NCI-H345 treated with DMSO at 0.1 percent for 48 hours (cell line): Measurements from ENCODE around the gene WDR33.
A peak's percentile ranks its signal among the peaks of the same experiment; 100 is the strongest.
"Not testable (repeated sequence)": the region's sequence is repeated elsewhere in the genome, so short reads cannot be mapped to it uniquely, and the experiment has no call there.

ENCODE experiments used
- DNase-seq: peaks from one replicate; lab custom pipeline; 2025; ENCODE audit not compliant: unreplicated experiment; lab: John Stamatoyannopoulos, UW

Gene WDR33

DNA sequence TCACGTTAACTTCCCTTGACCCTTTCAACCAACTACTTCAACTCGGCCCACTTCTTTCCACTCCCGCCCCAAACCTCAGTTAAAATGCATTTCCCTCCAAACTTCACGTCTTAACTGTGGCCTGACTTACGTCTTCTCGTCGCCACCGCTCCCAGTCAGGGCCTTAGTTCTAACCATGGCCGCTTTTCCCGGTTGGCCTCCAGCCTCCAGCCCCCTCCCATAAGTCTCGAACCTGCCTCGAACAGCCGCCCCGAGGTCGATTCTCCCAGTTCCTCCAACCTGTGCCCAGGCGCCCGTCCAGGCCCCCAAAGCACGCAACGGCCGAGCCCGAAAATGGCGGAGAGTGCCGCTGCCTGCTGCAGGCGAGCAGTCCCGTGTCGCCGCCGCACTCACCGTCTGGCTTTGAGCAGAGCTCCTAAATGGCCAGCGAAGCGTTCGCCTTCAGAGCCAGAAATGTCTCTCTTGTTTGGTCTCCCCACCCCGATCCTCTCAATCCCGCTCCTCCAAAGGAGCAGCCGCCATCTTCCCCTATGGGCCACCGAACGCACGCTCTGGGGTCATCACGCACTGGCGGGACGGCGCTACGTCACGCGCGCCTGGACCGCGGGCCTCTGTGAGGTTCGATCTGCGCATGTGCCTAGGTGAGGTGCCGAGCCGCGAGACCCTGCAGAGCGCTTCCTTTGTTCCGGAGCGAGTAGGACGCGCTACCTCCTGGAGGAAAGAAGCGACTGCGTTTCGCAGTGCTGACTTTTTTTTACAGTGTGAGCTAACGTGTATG, at the start of gene WDR33:
Gene WDR33 (minus strand): TSS at position 553 of the 778 bp plus-strand sequence. CDS start 40,190 bp downstream, outside the sequence.
- peak; percentile 85 for DNase-seq

GRCh38 chr2:127860130-127860529, 49.2 kb upstream of the WDR33 start:
- DNase-seq, result no peak

DNA sequence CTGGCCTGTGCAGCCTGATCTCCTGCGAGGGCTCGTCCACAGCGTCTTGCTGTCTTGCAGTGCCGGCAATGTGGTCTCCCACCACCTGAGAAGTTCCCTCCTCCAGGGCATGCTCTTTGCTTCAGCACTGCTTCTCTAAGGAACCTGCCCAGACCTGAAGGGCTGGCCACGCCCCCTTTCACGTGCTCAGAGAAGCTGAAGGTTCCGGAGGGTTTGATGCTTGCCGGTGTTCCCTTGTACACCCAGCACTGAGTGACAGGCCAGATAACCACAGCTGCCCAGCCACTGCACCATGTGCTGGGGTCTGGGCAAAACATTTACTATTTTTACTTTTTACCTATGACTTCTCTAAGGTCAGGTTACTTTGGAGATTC, 48.7 kb upstream of the WDR33 start:
- DNase-seq, result no peak

DNA sequence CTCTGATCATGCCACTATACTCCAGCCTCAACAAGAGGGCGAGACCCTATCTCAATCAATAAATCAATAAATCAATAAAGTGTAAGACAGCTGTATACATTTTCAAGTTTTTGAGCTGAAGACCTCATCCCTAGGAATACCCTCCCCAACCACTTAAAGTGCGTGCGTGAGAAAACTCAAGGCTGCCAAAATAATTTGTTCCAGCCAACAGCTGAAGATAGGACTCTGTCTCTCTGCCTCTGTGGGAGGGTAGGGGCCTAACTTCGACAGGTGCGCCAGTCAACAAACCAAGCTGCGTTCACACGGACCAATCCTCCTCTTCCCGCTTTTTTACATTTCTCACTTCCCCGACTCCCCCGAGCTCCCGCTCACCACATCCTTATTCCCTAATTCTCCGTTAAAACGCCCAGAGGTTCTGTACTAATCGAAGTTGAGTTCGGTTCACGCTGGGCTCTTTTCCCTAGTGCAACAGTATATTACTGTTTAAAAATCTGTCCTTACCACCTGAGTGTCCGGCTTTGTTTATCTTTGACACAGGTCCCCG, 46.4 kb upstream of the WDR33 start:
- peak; percentile 20 for DNase-seq

GRCh38 chr2:127853671-127854070, 42.7 kb upstream of the WDR33 start:
- no peak for DNase-seq

- no peak for DNase-seq
Observed at GRCh38 chr2:127852388-127852787, 41.4 kb upstream of the WDR33 start.

DNA sequence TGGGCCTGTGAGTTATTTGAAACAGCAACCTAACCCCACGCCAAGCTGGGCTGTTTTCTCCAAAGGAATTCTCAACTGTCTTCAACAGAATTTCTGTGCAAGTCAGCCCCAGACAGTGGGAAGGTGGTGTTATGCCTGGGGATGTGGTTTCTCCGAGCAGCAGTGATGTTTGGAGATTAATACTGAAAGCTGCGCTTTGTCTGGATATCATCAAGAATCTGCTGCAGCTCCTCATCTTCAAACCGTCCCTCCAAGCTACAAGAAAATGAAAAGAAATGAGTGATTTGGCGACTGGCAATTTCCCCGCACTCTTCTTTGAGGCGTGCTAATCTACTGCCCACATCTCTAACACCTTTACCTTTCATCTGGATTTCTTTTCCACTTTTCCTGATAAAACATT, 37.0 kb upstream of the WDR33 start:
- DNase-seq, result no peak

GRCh38 chr2:127844973-127845372, 34.0 kb upstream of the WDR33 start:
- no peak for DNase-seq

GRCh38 chr2:127843677-127844076, 32.7 kb upstream of the WDR33 start:
- no peak for DNase-seq

GRCh38 chr2:127841466-127842178, 30.7 kb upstream of the WDR33 start:
- no peak for DNase-seq

DNA sequence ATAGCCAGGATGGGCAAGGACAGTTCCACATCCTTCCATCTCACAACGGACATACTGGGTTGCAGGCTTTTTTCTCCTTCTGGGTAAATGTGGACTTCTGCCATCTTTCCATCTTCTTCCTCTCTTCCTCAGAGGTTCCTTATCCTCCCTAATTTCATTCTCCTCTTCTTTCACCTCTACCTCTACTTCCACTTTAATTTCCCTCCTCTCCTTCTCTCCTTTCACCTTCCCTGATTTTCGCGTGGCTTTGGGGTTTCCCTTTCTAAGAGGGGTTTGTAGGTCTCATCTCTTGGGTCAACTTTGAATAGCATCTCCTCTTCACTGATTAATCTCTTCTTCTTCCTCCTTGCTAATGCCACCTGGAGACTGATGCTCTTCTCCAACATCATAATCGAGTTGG, 29.9 kb upstream of the WDR33 start:
- DNase-seq, result no peak

- DNase-seq, result no peak
Observed at GRCh38 chr2:127834951-127835350, 24.0 kb upstream of the WDR33 start.

GRCh38 chr2:127829845-127830246, 18.9 kb upstream of the WDR33 start:
- DNase-seq, result no peak

GRCh38 chr2:127826708-127827107, 15.7 kb upstream of the WDR33 start:
- not testable (repeated sequence) for DNase-seq

GRCh38 chr2:127826047-127826446, 15.1 kb upstream of the WDR33 start:
- peak; percentile 2 for DNase-seq

DNA sequence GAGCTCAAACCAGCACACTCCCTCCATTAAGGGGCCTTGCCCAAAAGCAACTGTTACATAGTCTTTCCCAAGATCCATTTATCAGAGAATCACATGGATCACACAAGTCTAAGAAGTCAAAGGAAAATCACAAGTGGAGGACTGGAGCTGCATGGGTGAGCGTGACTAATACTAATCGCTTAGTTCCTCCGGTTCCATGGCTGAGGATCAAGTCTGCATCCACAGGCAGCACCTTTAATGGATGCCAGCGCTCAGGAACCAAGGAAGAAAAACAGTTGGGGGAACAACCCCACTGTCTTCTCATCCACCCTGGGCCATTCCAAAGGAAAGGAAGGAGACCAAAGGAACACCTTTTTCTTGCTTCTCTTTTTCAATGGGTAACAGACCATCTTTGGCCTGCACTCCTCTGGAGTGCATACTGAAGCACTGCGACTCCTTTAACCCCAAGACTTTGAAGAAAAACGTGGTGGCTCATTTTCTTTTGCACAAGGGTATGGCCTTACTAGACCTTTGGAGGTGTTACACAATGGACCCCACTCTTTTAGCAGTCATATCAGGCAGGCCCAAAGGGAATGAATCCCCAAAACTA, 9.2 kb upstream of the WDR33 start:
- no peak for DNase-seq

DNA sequence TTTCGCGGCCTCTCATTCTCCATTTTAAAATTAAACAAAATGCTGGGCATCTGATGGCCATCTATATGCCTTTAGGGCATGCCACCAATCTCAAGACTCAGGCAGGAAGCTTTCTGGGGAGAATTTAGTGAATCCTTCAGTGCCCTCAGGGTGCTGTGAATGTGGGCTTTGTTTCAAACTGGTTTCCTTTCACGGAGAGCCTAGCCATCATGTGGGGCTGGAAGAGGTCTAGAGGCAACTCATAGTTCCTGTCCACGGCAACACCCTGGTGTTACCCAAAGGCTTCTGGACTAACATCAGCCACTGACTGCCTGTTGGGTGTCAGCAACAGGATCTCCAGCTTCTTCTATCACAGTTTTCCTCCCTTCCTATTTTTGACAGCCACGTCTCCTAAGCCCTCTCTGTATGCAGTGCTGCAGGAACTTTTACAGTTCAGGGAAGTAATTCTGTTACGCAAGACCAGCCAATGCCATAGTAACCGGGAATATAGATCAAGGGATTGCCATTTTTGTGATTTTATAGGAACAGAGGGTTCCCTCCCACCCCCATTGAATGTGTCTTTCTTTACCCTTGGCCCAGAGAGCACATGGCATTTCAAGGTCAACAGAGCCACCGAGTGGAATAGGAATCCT, 7.9 kb upstream of the WDR33 start:
- DNase-seq, result no peak

DNA sequence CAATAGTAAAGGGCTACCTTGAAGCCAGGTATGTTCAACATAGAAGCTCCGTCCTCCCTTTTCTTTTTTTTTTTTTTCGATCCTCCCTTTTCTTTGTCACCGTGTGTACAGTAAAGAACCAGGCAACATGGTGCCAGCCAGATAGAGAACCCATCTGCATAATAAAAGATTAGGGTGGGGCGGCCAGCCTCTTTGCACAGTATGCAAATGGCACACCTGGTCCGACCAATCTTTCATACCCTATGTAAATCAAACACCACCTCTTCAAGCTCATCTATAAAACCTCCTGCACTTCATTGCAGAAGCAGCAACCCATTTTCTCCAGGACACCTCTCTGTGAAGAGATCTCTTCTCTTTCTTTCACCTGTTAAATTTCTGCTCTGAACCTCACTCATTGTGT, 7.3 kb upstream of the WDR33 start:
- DNase-seq, result no peak

DNA sequence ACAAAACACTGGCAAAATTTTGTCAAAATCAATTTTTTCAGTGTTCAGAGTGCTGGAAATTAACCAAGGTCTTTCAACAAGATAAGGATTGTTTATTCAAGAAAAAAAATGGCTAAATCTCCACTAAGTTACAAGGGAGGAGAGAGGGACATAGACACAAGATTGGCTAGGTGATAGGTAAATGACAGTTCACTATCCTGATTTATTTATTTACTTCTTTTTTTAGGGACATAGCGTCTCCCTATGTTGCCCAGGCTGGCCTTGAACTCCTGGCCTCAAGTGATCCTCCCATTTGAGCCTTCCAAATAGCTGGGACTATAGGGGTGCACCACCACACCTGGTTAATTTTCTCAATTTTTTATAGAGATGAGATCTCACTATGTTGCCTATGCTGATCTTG, 3.7 kb upstream of the WDR33 start:
- no peak for DNase-seq

GRCh38 chr2:127812441-127812840, 1.5 kb upstream of the WDR33 start:
- DNase-seq, result not testable (repeated sequence)
